IgD-negative memory B cell (primary cell): ENCODE measurements around the gene VSTM4. TPM values are rescaled to one million over a fixed set of nuclear protein-coding genes. Genes with fewer than 3 reads are reported as not detected.

Experiments
- H3K27ac Mint-ChIP-seq, 3 donors: one replicate each; pipeline ENCODE4 v1.8.0; 2020 to 2022; ENCODE audit warnings: mild to moderate bottlenecking in 3 of 3, mixed read lengths in 3 of 3, moderate library complexity in 1 of 3
- H3K27me3 Mint-ChIP-seq: one replicate; pipeline ENCODE4 v1.8.0; 2021; ENCODE audit warnings: mixed read lengths
- H3K36me3 Mint-ChIP-seq: one replicate; pipeline ENCODE4 v1.8.0; 2020; ENCODE audit warnings: mild to moderate bottlenecking, mixed read lengths
- H3K4me1 Mint-ChIP-seq, 3 donors: one replicate each; pipeline ENCODE4 v1.8.0; 2020 to 2022; ENCODE audit warnings: mixed read lengths in 3 of 3, mild to moderate bottlenecking in 1 of 3
- H3K4me3 Mint-ChIP-seq, 4 donors: one replicate each; pipeline ENCODE4 v1.8.0; 2020 to 2022; ENCODE audit warnings: mild to moderate bottlenecking in 4 of 4, mixed read lengths in 4 of 4, moderate library complexity in 3 of 4
- H3K9me3 Mint-ChIP-seq, 3 donors: one replicate each; pipeline ENCODE4 v1.8.0; 2020 to 2021; ENCODE audit warnings: mixed read lengths in 3 of 3, mild to moderate bottlenecking in 1 of 3
- polyA plus RNA-seq: library from polyadenylated mRNA; unstranded; fragments of 300-500 nt; fragmentation: Illumina TruSeq; gene quantifications from one replicate; pipeline ENCODE4 v1.2.3, GENCODE V29; 2021

Gene VSTM4
- polyA plus RNA-seq, 1 donor from 2014 or later: not detected

- H3K27ac Mint-ChIP-seq: peak overlapping the region; percentile 9 to 42 (median 21)
- peak overlapping the region; percentile 3 to 85 (median 67) for H3K4me3 Mint-ChIP-seq
- peaks cover 0 to 2% (median 0%) of the 10 kb centered on the region in 3 donors for H3K9me3 Mint-ChIP-seq
- H3K27me3 Mint-ChIP-seq: peaks cover 4% of the 10 kb centered on the region
- no peaks in the 10 kb centered on the region for H3K36me3 Mint-ChIP-seq
- H3K4me1 Mint-ChIP-seq: peaks cover 19 to 27% (median 19%) of the 10 kb centered on the region in 3 donors
These were observed 20.4 kb upstream of the VSTM4 start for GRCh38 chr10:49135575-49136313.

- H3K9me3 Mint-ChIP-seq: peaks cover 0 to 2% (median 0%) of the 10 kb centered on the region in 3 donors
- H3K27me3 Mint-ChIP-seq: peaks cover 6% of the 10 kb centered on the region
- peak overlapping the region in 1 of 4 donors; percentile 5 for H3K4me3 Mint-ChIP-seq
- peaks cover 3% of the 10 kb centered on the region for H3K36me3 Mint-ChIP-seq
- H3K4me1 Mint-ChIP-seq: peaks cover 19 to 27% (median 19%) of the 10 kb centered on the region in 3 donors
- peak overlapping the region in 1 of 3 donors; percentile 59 for H3K27ac Mint-ChIP-seq
These were observed 19.0 kb upstream of the VSTM4 start for GRCh38 chr10:49134327-49134726.

GRCh38 chr10:49133706-49134248, 18.5 kb upstream of the VSTM4 start, which contains the start of gene FAM170B:
FAM170B (minus strand) TSS chr10:49134021; CDS start chr10:49133918, 103 bp downstream.
- peaks cover 0 to 2% (median 0%) of the 10 kb centered on the region in 3 donors for H3K9me3 Mint-ChIP-seq
- H3K27me3 Mint-ChIP-seq: peaks cover 8% of the 10 kb centered on the region
- peak within 1 kb of the TSS in 1 of 4 donors; percentile 5 for H3K4me3 Mint-ChIP-seq
- peaks cover 19 to 27% (median 19%) of the 10 kb centered on the region in 3 donors for H3K4me1 Mint-ChIP-seq
- peaks cover 3% of the 10 kb centered on the region for H3K36me3 Mint-ChIP-seq
- H3K27ac Mint-ChIP-seq: peak within 1 kb of the TSS in 1 of 3 donors; percentile 59

- Mint-ChIP-seq H3K27ac (no peak overlapping the region), H3K4me1 (peaks cover 19 to 27% (median 19%) of the 10 kb centered on the region in 3 donors), H3K36me3 (peaks cover 3% of the 10 kb centered on the region), H3K4me3 (no peak overlapping the region), H3K9me3 (peaks cover 0 to 2% (median 2%) of the 10 kb centered on the region in 3 donors), H3K27me3 (peaks cover 17% of the 10 kb centered on the region)
These were observed 17.0 kb upstream of the VSTM4 start for GRCh38 chr10:49132362-49132737.

- H3K27ac Mint-ChIP-seq: no peak overlapping the region
- peaks cover 17 to 24% (median 19%) of the 10 kb centered on the region in 3 donors for H3K4me1 Mint-ChIP-seq
- peaks cover 0 to 2% (median 2%) of the 10 kb centered on the region in 3 donors for H3K9me3 Mint-ChIP-seq
- H3K4me3 Mint-ChIP-seq: no peak overlapping the region
- H3K36me3 Mint-ChIP-seq: peaks cover 3% of the 10 kb centered on the region
- H3K27me3 Mint-ChIP-seq: peaks cover 15% of the 10 kb centered on the region
These were observed 16.4 kb upstream of the VSTM4 start for GRCh38 chr10:49131507-49132361.

- peaks cover 3% of the 10 kb centered on the region for H3K36me3 Mint-ChIP-seq
These were observed 14.1 kb upstream of the VSTM4 start for GRCh38 chr10:49129376-49129775.

GRCh38 chr10:49128854-49129253, 13.5 kb upstream of the VSTM4 start:
- Mint-ChIP-seq H3K27ac (no peak overlapping the region), H3K36me3 (peaks cover 3% of the 10 kb centered on the region), H3K4me1 (no peaks in the 10 kb centered on the region), H3K27me3 (peaks cover 15% of the 10 kb centered on the region), H3K4me3 (no peak overlapping the region), H3K9me3 (peaks cover 0 to 4% (median 1%) of the 10 kb centered on the region in 3 donors)

More at GRCh38 chr10:49129376-49129775, 14.1 kb upstream of the VSTM4 start:
- Mint-ChIP-seq H3K9me3 (peaks cover 0 to 4% (median 1%) of the 10 kb centered on the region in 3 donors), H3K27me3 (peaks cover 15% of the 10 kb centered on the region), H3K27ac (no peak overlapping the region), H3K4me3 (peak overlapping the region in 1 of 4 donors; percentile 7), H3K4me1 (peaks cover 4% of the 10 kb centered on the region in 3 donors)

GRCh38 chr10:49123981-49124950, 8.9 kb upstream of the VSTM4 start:
- Mint-ChIP-seq H3K9me3 (peaks cover 0 to 4% (median 4%) of the 10 kb centered on the region in 3 donors), H3K27ac (peak overlapping the region in 1 of 3 donors; percentile 51), H3K36me3 (no peaks in the 10 kb centered on the region), H3K27me3 (peaks cover 13% of the 10 kb centered on the region), H3K4me3 (no peak overlapping the region), H3K4me1 (no peaks in the 10 kb centered on the region)

GRCh38 chr10:49120911-49121310, 5.6 kb upstream of the VSTM4 start:
- Mint-ChIP-seq H3K9me3 (peaks cover 0 to 4% (median 2%) of the 10 kb centered on the region in 3 donors), H3K36me3 (no peaks in the 10 kb centered on the region), H3K4me3 (no peak overlapping the region), H3K4me1 (no peaks in the 10 kb centered on the region), H3K27me3 (peaks cover 11% of the 10 kb centered on the region), H3K27ac (no peak overlapping the region)

- no peak overlapping the region for H3K4me3 Mint-ChIP-seq
- no peaks in the 10 kb centered on the region for H3K36me3 Mint-ChIP-seq
- peaks cover 16% of the 10 kb centered on the region for H3K27me3 Mint-ChIP-seq
- H3K4me1 Mint-ChIP-seq: peaks cover 0 to 1% (median 0%) of the 10 kb centered on the region in 3 donors
- peak overlapping the region in 1 of 3 donors; percentile 16 for H3K27ac Mint-ChIP-seq
- peaks cover 0 to 3% (median 0%) of the 10 kb centered on the region in 3 donors for H3K9me3 Mint-ChIP-seq
These were observed 4.4 kb upstream of the VSTM4 start for GRCh38 chr10:49119746-49120145.

- Mint-ChIP-seq H3K9me3 (peaks cover 0 to 3% (median 0%) of the 10 kb centered on the region in 3 donors), H3K4me1 (peaks cover 0 to 3% (median 0%) of the 10 kb centered on the region in 3 donors), H3K27me3 (peaks cover 18% of the 10 kb centered on the region), H3K4me3 (no peak overlapping the region), H3K27ac (no peak overlapping the region), H3K36me3 (no peaks in the 10 kb centered on the region)
These were observed 3.2 kb upstream of the VSTM4 start for GRCh38 chr10:49118430-49119074.

GRCh38 chr10:49117376-49118070, 2.2 kb upstream of the VSTM4 start:
- Mint-ChIP-seq H3K27ac (no peak overlapping the region), H3K36me3 (no peaks in the 10 kb centered on the region), H3K4me1 (peaks cover 0 to 3% (median 0%) of the 10 kb centered on the region in 3 donors), H3K9me3 (peaks cover 0 to 3% (median 0%) of the 10 kb centered on the region in 3 donors), H3K4me3 (peak overlapping the region in 2 of 4 donors; percentile 9 to 20), H3K27me3 (peaks cover 18% of the 10 kb centered on the region)
